Left renal pelvis (tissue), 4 donors: ENCODE data around the gene LIMD2. TPM values are rescaled to one million over a fixed set of nuclear protein-coding genes. Genes with fewer than 3 reads are reported as not detected.

Source experiments
- DNase-seq, 4 donors: peaks; one replicate each; pipeline ENCODE4 v3.0.0-alpha.2; 2013; ENCODE audit warnings: low read depth in 4 of 4, low spot score in 3 of 4
- polyA plus RNA-seq, 4 donors: library from polyadenylated mRNA; unstranded; fragments of 120-200 nt; gene quantifications; one replicate each; pipeline ENCODE4 v1.2.1, GENCODE V29; 2013; ENCODE audit not compliant: insufficient read length in 4 of 4

Gene LIMD2
- polyA plus RNA-seq, 4 donors, result 20.0 to 37.0 (median 23.2) TPM

- DNase-seq, result no peak
These were observed 2.2 kb upstream of the LIMD2 start for GRCh38 chr17:63701868-63702720.

- no peak for DNase-seq
These were observed 1.5 kb upstream of the LIMD2 start for GRCh38 chr17:63701456-63701820.

GRCh38 chr17:63700528-63701455 lies 867 bp upstream of the LIMD2 start:
- DNase-seq, result no peak

- no peak for DNase-seq
These were observed 863 bp downstream of the LIMD2 start for GRCh38 chr17:63698886-63699637.

GRCh38 chr17:63698381-63698885 lies 1.5 kb downstream of the LIMD2 start:
- DNase-seq, result no peak

- DNase-seq, result no peak
These were observed 2.3 kb downstream of the LIMD2 start for GRCh38 chr17:63697341-63698286.

- DNase-seq, result no peak
These were observed 3.5 kb downstream of the LIMD2 start for GRCh38 chr17:63696381-63696961.

- DNase-seq, result no peak
These were observed 4.0 kb downstream of the LIMD2 start for GRCh38 chr17:63695889-63696288.

- no peak for DNase-seq
These were observed 4.8 kb downstream of the LIMD2 start for GRCh38 chr17:63694950-63695773.

- DNase-seq, result no peak
These were observed 5.5 kb downstream of the LIMD2 start for GRCh38 chr17:63694229-63694949.

GRCh38 chr17:63693411-63694113 lies 6.4 kb downstream of the LIMD2 start:
- DNase-seq, result no peak

GRCh38 chr17:63692195-63692816 lies 7.6 kb downstream of the LIMD2 start:
- no peak for DNase-seq

GRCh38 chr17:63689479-63689878 lies 10.4 kb downstream of the LIMD2 start:
- DNase-seq, result no peak

GRCh38 chr17:63688396-63689020 lies 11.4 kb downstream of the LIMD2 start:
- no peak for DNase-seq

GRCh38 chr17:63686138-63686685 lies 13.7 kb downstream of the LIMD2 start:
- DNase-seq, result no peak

GRCh38 chr17:63685578-63685977 lies 14.3 kb downstream of the LIMD2 start:
- DNase-seq, result no peak
